SK-N-SH (cell line): ENCODE data around the gene SLC16A5. TPM values are rescaled to one million over a fixed set of nuclear protein-coding genes. Genes with fewer than 3 reads are reported as not detected.
A peak's percentile ranks its signal among the peaks of the same experiment; 100 is the strongest.

ENCODE experiments used
- CTCF ChIA-PET: fragments of 300-600, 350-600 bp; formaldehyde crosslinking; extraction: SDS; loops from one replicate; lab custom pipeline; 2021; lab: Yijun Ruan, JAX
- POLR2A ChIA-PET: fragments of 350-600 bp; sonication (Branson Sonifier 250); formaldehyde crosslinking; extraction: SDS; loops from one replicate; lab custom pipeline; 2020; ENCODE audit warnings: antibody characterized with exemption, inconsistent platforms; lab: Yijun Ruan, JAX
- DNase-seq: peaks from one replicate; pipeline ENCODE4 v3.0.0; 2012
- H2AFZ ChIP-seq: fragments of 200-600 bp; sonication (generic); 2 replicates; pipeline ENCODE4 v1.8.1; 2016; ENCODE audit warnings: antibody characterized with exemption, mild to moderate bottlenecking, low read depth
- H3F3A ChIP-seq: fragments of 200-600 bp; sonication (generic); replicated peaks from 2 replicates; pipeline ENCODE3; 2016; ENCODE audit warnings: antibody characterized with exemption, mild to moderate bottlenecking; ENCODE audit not compliant: insufficient read depth
- H3K27ac ChIP-seq, 2 experiments: fragments of 200-500 bp in 1 of 2; fragments of 200-600 bp in 1 of 2; sonication (Bioruptor generic) in 1 of 2; sonication (generic), shearing (Covaris generic) in 1 of 2; 2 replicates each; pipeline versions ENCODE4 v1.5.1 to v1.6.1; 2014 to 2016; ENCODE audit warnings: low read depth in 2 of 2, inconsistent platforms in 1 of 2, low read length in 1 of 2, mild to moderate bottlenecking in 1 of 2, mixed read lengths in 1 of 2
- H3K27me3 ChIP-seq: fragments of 200-600 bp; sonication (generic), shearing (Covaris generic); 2 replicates; pipeline ENCODE4 v1.6.1; 2016; ENCODE audit warnings: mixed run types; ENCODE audit not compliant: insufficient read depth
- H3K36me3 ChIP-seq, 2 experiments: fragments of 200-500 bp in 1 of 2; fragments of 200-600 bp in 1 of 2; sonication (Bioruptor generic) in 1 of 2; sonication (generic) in 1 of 2; replicated peaks in 1 of 2; 2 replicates each; pipeline versions ENCODE3 to v1.5.1; 2014 to 2016; ENCODE audit warnings: low read length in 1 of 2, mild to moderate bottlenecking in 1 of 2; ENCODE audit not compliant: insufficient read depth in 2 of 2, control insufficient read depth in 1 of 2
- H3K4me1 ChIP-seq, 2 experiments: fragments of 200-500 bp in 1 of 2; fragments of 200-600 bp in 1 of 2; sonication (Bioruptor generic) in 1 of 2; sonication (generic), shearing (Covaris generic) in 1 of 2; 2 replicates each; pipeline versions ENCODE4 v1.5.1 to v1.6.1; 2014 to 2016; ENCODE audit warnings: low read depth in 1 of 2, low read length in 1 of 2, mixed run types in 1 of 2; ENCODE audit not compliant: insufficient read depth in 2 of 2, control insufficient read depth in 1 of 2
- H3K4me2 ChIP-seq: fragments of 200-600 bp; sonication (generic), shearing (Covaris generic); 2 replicates; pipeline ENCODE4 v1.6.1; 2017; ENCODE audit warnings: mixed run types
- H3K4me3 ChIP-seq, 2 experiments: fragments of 200-500 bp in 1 of 2; fragments of 200-600 bp in 1 of 2; sonication (Bioruptor generic) in 1 of 2; sonication (generic), shearing (Covaris generic) in 1 of 2; 2 replicates each; pipeline versions ENCODE4 v1.5.1 to v1.8.1; 2014 to 2016; ENCODE audit warnings: low read depth in 2 of 2, inconsistent platforms in 1 of 2, low read length in 1 of 2, mild to moderate bottlenecking in 1 of 2, mixed read lengths in 1 of 2, moderate library complexity in 1 of 2
- H3K79me2 ChIP-seq: fragments of 200-600 bp; sonication (generic); 2 replicates; pipeline ENCODE4 v1.8.1; 2017; ENCODE audit warnings: mild to moderate bottlenecking; ENCODE audit not compliant: insufficient read depth
- H3K9ac ChIP-seq: fragments of 200-600 bp; sonication (generic); 2 replicates; pipeline ENCODE4 v1.6.1; 2017; ENCODE audit warnings: mixed run types
- H3K9me2 ChIP-seq: fragments of 200-600 bp; sonication (generic); 2 replicates; pipeline ENCODE4 v1.6.1; 2017; ENCODE audit warnings: mixed run types
- H3K9me3 ChIP-seq: fragments of 200-600 bp; sonication (generic); 2 replicates; pipeline ENCODE4 v1.6.1; 2017; ENCODE audit warnings: mixed run types, mild to moderate bottlenecking, moderate library complexity
- H4K20me1 ChIP-seq: fragments of 200-600 bp; sonication (generic); 2 replicates; pipeline ENCODE4 v1.6.1; 2017; ENCODE audit warnings: mild to moderate bottlenecking, mixed run types; ENCODE audit not compliant: insufficient read depth
- ELF1 ChIP-seq: IDR thresholded peaks from 2 replicates; pipeline ENCODE4 v1.4.0; 2012
- EP300 ChIP-seq, 2 experiments: IDR thresholded peaks; 2 replicates each; pipeline versions ENCODE4 v1.4.0 to v1.6.1; 2012; ENCODE audit warnings: borderline replicate concordance in 1 of 2, low read depth in 1 of 2, low read length in 1 of 2
- EZH2phosphoT487 ChIP-seq: fragments of 200-600 bp; sonication (generic); IDR thresholded peaks from 2 replicates; pipeline ENCODE4 v1.6.1; 2017; ENCODE audit warnings: low read depth, mixed run types, mild to moderate bottlenecking, antibody characterized with exemption, moderate library complexity, borderline replicate concordance
- FOSL2 ChIP-seq: IDR thresholded peaks from 2 replicates; pipeline ENCODE4 v1.4.0; 2012; ENCODE audit warnings: low read depth, mild to moderate bottlenecking, moderate library complexity, borderline replicate concordance
- FOXJ3 ChIP-seq: sonication (generic); formaldehyde crosslinking; IDR thresholded peaks from 2 replicates; pipeline ENCODE4 v1.5.1; 2020; ENCODE audit warnings: mild to moderate bottlenecking, missing genetic modification reagents
- FOXM1 ChIP-seq: IDR thresholded peaks from 2 replicates; pipeline ENCODE4 v1.4.0; 2012; ENCODE audit warnings: low read depth, mild to moderate bottlenecking
- GATA2 ChIP-seq: sonication (generic); formaldehyde crosslinking; IDR thresholded peaks from 2 replicates; pipeline ENCODE4 v1.5.0; 2020; ENCODE audit warnings: mild to moderate bottlenecking, missing genetic modification reagents
- MEF2A ChIP-seq: IDR thresholded peaks from 2 replicates; pipeline ENCODE4 v1.4.0; 2012; ENCODE audit warnings: low read depth, borderline replicate concordance
- MXI1 ChIP-seq: IDR thresholded peaks from 2 replicates; pipeline ENCODE4 v1.6.1; 2012; ENCODE audit warnings: mild to moderate bottlenecking, low read depth, low read length, improper control_type of control experiment
- NFIC ChIP-seq: IDR thresholded peaks from 2 replicates; pipeline ENCODE4 v1.4.0; 2012; ENCODE audit warnings: borderline replicate concordance
- NRF1 ChIP-seq: IDR thresholded peaks from 2 replicates; pipeline ENCODE4 v1.6.1; 2012; ENCODE audit warnings: low read depth, mild to moderate bottlenecking, low read length
- POLR2AphosphoS5 ChIP-seq: IDR thresholded peaks from 2 replicates; pipeline ENCODE4 v1.6.1; 2012; ENCODE audit warnings: low read depth, low read length
- RAD21 ChIP-seq: IDR thresholded peaks from 2 replicates; pipeline ENCODE4 v1.6.1; 2012; ENCODE audit warnings: mild to moderate bottlenecking, low read length
- RCOR1 ChIP-seq: fragments of 150-350 bp; IDR thresholded peaks from 2 replicates; pipeline ENCODE4 v1.6.1; 2017; ENCODE audit warnings: antibody characterized with exemption, low read length
- RFX5 ChIP-seq: IDR thresholded peaks from 2 replicates; pipeline ENCODE4 v1.6.1; 2012; ENCODE audit warnings: mild to moderate bottlenecking, improper control_type of control experiment, low read length
- RXRA ChIP-seq: IDR thresholded peaks from 2 replicates; pipeline ENCODE4 v1.4.0; 2012; ENCODE audit warnings: low read depth, mild to moderate bottlenecking, borderline replicate concordance
- SIN3A ChIP-seq: IDR thresholded peaks from 2 replicates; pipeline ENCODE4 v1.6.1; 2012; ENCODE audit warnings: low read depth, mild to moderate bottlenecking, low read length, moderate library complexity, borderline replicate concordance
- SMC3 ChIP-seq: IDR thresholded peaks from 2 replicates; pipeline ENCODE4 v1.6.1; 2012; ENCODE audit warnings: low read depth, low read length, improper control_type of control experiment
- TCF12 ChIP-seq: IDR thresholded peaks from 2 replicates; pipeline ENCODE4 v1.4.0; 2012
- TEAD4 ChIP-seq: IDR thresholded peaks from 2 replicates; pipeline ENCODE4 v1.4.0; 2012; ENCODE audit warnings: mild to moderate bottlenecking, borderline replicate concordance; ENCODE audit not compliant: insufficient read depth
- YY1 ChIP-seq: IDR thresholded peaks from 2 replicates; pipeline ENCODE4 v1.4.0; 2012; ENCODE audit warnings: low read depth, mild to moderate bottlenecking
- WGBS: methylation state at CpG from one replicate; pipeline ENCODE4 v1.1.6; 2017; ENCODE audit warnings: low lambda C conversion rate; 5-methylcytosine and 5-hydroxymethylcytosine counted together
- polyA plus RNA-seq, 3 experiments: library from polyadenylated mRNA; depleted of rRNA; stranded (reverse); fragments of >200 nt; gene quantifications; 2 replicates each; pipeline ENCODE4 v1.2.3, GENCODE V29; 2012
- TF ChIP-seq, protein P1 (sequence below): IDR thresholded peaks from 2 replicates; pipeline ENCODE4 v1.4.0; 2012; ENCODE audit warnings: low read depth, borderline replicate concordance
- TF ChIP-seq, protein P2 (sequence below): IDR thresholded peaks from 2 replicates; pipeline ENCODE4 v1.4.0; 2012; ENCODE audit warnings: low read depth, borderline replicate concordance
- TF ChIP-seq, protein P3 (sequence below): fragments of 150-350 bp; IDR thresholded peaks from 2 replicates; pipeline ENCODE4 v1.6.1; 2016; ENCODE audit warnings: mild to moderate bottlenecking, low read depth, low read length
- TF ChIP-seq, protein P4 (sequence below): IDR thresholded peaks from 2 replicates; pipeline ENCODE4; 2012
- TF ChIP-seq, protein P5 (sequence below): fragments of 200-600 bp; sonication (generic); IDR thresholded peaks from 2 replicates; pipeline ENCODE4 v1.6.1; 2017; ENCODE audit warnings: antibody characterized with exemption, mild to moderate bottlenecking, moderate library complexity

Gene SLC16A5
- polyA plus RNA-seq, 1 of the 3 experiments (the other 2 are of a cell fraction), result 0.03 TPM

DNA sequence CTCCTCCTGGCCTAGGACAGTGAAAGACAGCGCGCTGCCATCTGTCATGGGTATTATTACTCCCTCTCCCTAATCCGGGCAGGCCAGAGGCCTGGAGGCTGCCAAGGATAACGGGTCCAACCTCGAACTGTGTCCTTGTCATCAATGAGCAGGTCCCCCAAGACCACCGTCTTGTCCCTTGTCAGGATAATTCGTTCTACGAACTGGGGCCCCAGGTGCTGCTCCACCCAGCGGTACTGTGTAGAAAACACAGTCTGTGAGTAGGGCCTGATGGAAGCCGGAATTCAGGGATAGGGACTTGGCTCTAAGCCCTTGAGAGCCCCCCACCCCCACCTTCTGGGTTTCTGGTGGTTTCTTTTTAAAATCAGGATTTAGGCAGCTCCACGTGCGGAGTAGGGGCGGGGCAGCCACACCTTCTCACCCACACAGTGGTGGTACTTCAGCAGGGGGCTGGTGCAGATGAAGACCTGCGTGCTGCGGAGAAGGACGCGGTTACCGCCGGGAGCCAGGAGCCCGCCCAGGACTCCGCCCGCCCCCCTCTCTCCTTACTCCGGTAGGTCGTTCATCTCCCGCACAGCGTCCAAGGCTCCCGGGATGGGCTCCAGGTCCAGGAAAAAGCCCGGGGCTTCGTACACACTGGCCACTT lies 43.0 kb downstream of the SLC16A5 start:
- H3K27ac ChIP-seq, result peak overlapping the region; percentile 78 to 90
- H3K9me3 ChIP-seq, result no peaks in the 10 kb centered on the region
- peaks cover 9% of the 10 kb centered on the region; the same call in 1 of the 2 replicates for H4K20me1 ChIP-seq
- H3K9ac ChIP-seq, result peak overlapping the region; percentile 90
- H3K4me1 ChIP-seq, result peaks cover 5 to 19% of the 10 kb centered on the region in 2 experiments; a peak in 2 of 4 replicates
- H3K9me2 ChIP-seq, result no peaks in the 10 kb centered on the region
- H2AFZ ChIP-seq, result peak overlapping the region; percentile 98; the same call in 1 of the 2 replicates
- peaks cover 15 to 27% of the 10 kb centered on the region in 2 experiments for H3K36me3 ChIP-seq
- peaks cover 25% of the 10 kb centered on the region; the same call in 1 of the 2 replicates for H3K79me2 ChIP-seq
- peak overlapping the region; percentile 96 for H3K4me2 ChIP-seq
- 5% methylated on average over 27 of the region's 29 CpGs for WGBS
- ChIA-PET CTCF (interaction anchor here (0.6 to 19.6 kb wide), 55 partner anchors 9 to 619 kb away, joined by 3 to 422 read pairs (median 5); partner anchors contain the start of genes ARMC7, ATP5PD, GGA3 and HID1), POLR2A (interaction anchor here (0.6 to 2.5 kb wide), 17 partner anchors 9 to 170 kb away, joined by 3 to 22 read pairs (median 8); partner anchors contain the start of genes ARMC7, HID1, JPT1 and MIF4GD)
- peak overlapping the region; percentile 64 to 88 for H3K4me3 ChIP-seq
- H3F3A ChIP-seq, result peaks cover 37% of the 10 kb centered on the region
- no peaks in the 10 kb centered on the region for H3K27me3 ChIP-seq
- peak; percentile 91 for DNase-seq
- TF ChIP-seq NRF1 (no peak), ELF1 (peak; percentile 6; the same call in 1 of the 2 replicates), RFX5 (no peak), NFIC (peak; percentile 71), FOSL2 (no peak), MEF2A (no peak), EZH2phosphoT487 (no peak), TEAD4 (0 out of 2 replicates have a peak, but pooled peaks have one; percentile 3), POLR2AphosphoS5 (no peak), RCOR1 (no peak), TCF12 (0 out of 2 replicates have a peak, but pooled peaks have one; percentile 9), RXRA (no peak), EP300 (IDR thresholded peaks at IDR 0.05; ENCODE audit: borderline replicate concordance in 1 of 2, low read depth in 1 of 2, low read length in 1 of 2) (0 out of 4 replicates have a peak, but pooled peaks of 1 of the 2 experiments have one; percentile 15), RAD21 (peak; percentile 47), YY1 (no peak), SIN3A (peak; percentile 26; the same call in 1 of the 2 replicates), SMC3 (peak; percentile 60), FOXJ3 (no peak), MXI1 (peak; percentile 90), FOXM1 (no peak), GATA2 (CRISPR knock-in tag) (no peak)
- TF ChIP-seq, protein P1, sequence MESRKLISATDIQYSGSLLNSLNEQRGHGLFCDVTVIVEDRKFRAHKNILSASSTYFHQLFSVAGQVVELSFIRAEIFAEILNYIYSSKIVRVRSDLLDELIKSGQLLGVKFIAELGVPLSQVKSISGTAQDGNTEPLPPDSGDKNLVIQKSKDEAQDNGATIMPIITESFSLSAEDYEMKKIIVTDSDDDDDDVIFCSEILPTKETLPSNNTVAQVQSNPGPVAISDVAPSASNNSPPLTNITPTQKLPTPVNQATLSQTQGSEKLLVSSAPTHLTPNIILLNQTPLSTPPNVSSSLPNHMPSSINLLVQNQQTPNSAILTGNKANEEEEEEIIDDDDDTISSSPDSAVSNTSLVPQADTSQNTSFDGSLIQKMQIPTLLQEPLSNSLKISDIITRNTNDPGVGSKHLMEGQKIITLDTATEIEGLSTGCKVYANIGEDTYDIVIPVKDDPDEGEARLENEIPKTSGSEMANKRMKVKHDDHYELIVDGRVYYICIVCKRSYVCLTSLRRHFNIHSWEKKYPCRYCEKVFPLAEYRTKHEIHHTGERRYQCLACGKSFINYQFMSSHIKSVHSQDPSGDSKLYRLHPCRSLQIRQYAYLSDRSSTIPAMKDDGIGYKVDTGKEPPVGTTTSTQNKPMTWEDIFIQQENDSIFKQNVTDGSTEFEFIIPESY, result no peak
- TF ChIP-seq, protein P2, sequence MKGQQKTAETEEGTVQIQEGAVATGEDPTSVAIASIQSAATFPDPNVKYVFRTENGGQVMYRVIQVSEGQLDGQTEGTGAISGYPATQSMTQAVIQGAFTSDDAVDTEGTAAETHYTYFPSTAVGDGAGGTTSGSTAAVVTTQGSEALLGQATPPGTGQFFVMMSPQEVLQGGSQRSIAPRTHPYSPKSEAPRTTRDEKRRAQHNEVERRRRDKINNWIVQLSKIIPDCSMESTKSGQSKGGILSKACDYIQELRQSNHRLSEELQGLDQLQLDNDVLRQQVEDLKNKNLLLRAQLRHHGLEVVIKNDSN, result 0 out of 2 replicates have a peak, but pooled peaks have one; percentile 17
- TF ChIP-seq, protein P3, sequence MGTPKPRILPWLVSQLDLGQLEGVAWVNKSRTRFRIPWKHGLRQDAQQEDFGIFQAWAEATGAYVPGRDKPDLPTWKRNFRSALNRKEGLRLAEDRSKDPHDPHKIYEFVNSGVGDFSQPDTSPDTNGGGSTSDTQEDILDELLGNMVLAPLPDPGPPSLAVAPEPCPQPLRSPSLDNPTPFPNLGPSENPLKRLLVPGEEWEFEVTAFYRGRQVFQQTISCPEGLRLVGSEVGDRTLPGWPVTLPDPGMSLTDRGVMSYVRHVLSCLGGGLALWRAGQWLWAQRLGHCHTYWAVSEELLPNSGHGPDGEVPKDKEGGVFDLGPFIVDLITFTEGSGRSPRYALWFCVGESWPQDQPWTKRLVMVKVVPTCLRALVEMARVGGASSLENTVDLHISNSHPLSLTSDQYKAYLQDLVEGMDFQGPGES, result no peak
- TF ChIP-seq, protein P4, sequence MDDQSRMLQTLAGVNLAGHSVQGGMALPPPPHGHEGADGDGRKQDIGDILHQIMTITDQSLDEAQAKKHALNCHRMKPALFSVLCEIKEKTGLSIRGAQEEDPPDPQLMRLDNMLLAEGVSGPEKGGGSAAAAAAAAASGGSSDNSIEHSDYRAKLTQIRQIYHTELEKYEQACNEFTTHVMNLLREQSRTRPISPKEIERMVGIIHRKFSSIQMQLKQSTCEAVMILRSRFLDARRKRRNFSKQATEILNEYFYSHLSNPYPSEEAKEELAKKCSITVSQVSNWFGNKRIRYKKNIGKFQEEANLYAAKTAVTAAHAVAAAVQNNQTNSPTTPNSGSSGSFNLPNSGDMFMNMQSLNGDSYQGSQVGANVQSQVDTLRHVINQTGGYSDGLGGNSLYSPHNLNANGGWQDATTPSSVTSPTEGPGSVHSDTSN, result no peak
- TF ChIP-seq, protein P5, sequence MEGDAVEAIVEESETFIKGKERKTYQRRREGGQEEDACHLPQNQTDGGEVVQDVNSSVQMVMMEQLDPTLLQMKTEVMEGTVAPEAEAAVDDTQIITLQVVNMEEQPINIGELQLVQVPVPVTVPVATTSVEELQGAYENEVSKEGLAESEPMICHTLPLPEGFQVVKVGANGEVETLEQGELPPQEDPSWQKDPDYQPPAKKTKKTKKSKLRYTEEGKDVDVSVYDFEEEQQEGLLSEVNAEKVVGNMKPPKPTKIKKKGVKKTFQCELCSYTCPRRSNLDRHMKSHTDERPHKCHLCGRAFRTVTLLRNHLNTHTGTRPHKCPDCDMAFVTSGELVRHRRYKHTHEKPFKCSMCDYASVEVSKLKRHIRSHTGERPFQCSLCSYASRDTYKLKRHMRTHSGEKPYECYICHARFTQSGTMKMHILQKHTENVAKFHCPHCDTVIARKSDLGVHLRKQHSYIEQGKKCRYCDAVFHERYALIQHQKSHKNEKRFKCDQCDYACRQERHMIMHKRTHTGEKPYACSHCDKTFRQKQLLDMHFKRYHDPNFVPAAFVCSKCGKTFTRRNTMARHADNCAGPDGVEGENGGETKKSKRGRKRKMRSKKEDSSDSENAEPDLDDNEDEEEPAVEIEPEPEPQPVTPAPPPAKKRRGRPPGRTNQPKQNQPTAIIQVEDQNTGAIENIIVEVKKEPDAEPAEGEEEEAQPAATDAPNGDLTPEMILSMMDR, result peak; percentile 77
